GM12878 (cell line): ENCODE data around the gene IER3. TPM values are rescaled to one million over a fixed set of nuclear protein-coding genes. Genes with fewer than 3 reads are reported as not detected.

Experiments used
- ATAC-seq: fragments of 200-7000 bp; cut with Tn5 transposase; 3 replicates; pipeline ENCODE4 v1.9.1; 2020; ENCODE audit warnings: mild to moderate bottlenecking, moderate library complexity
- BruUV-seq: library from RNA; stranded (reverse); fragments of 400-500 nt; replicated peaks from 2 replicates; lab custom pipeline; 2021; lab: Mats Ljungman, UMichigan
- CTCF ChIA-PET: fragments of 300-600 bp; sonication (Branson Sonifier 250); formaldehyde crosslinking; extraction: SDS; loops from one replicate; lab custom pipeline; 2021; ENCODE audit warnings: inconsistent platforms; lab: Yijun Ruan, JAX
- POLR2A ChIA-PET: fragments of 350-600 bp; formaldehyde crosslinking; extraction: SDS; loops from one replicate; lab custom pipeline; 2021; ENCODE audit warnings: inconsistent platforms; lab: Charles Lee
- RAD21 ChIA-PET: fragments of 300-600 bp; sonication (Branson Sonifier 250); formaldehyde crosslinking; loops from one replicate; lab custom pipeline; 2023; ENCODE audit warnings: antibody characterized with exemption; ENCODE audit not compliant: unreplicated experiment; lab: Charles Lee
- SMC1A ChIA-PET: fragments of 300-600 bp; sonication (Branson Sonifier 250); formaldehyde crosslinking; loops from one replicate; lab custom pipeline; 2023; ENCODE audit not compliant: unreplicated experiment, uncharacterized antibody; lab: Charles Lee
- DNase-seq: peaks from one replicate; pipeline ENCODE4 v3.0.0-alpha.2; 2011; ENCODE audit warnings: low read depth, low spot score
- FAIRE-seq: peaks from 3 replicates; lab custom pipeline; 2011; peaks lifted over from hg19 to GRCh38; lab: Jason Lieb, UNC
- H2AFZ ChIP-seq: 2 replicates; pipeline ENCODE4 v1.6.0; 2011; ENCODE audit warnings: low read depth, low read length, control low read depth; ENCODE audit not compliant: control insufficient read depth
- H3K27ac ChIP-seq: 2 replicates; pipeline ENCODE4 v1.5.1; 2011; ENCODE audit warnings: control low read depth; ENCODE audit not compliant: control insufficient read depth, insufficient read depth
- H3K27me3 ChIP-seq, 2 experiments: replicated peaks in 1 of 2; 2 replicates each; pipeline versions ENCODE4 v1.6.0 to v1.6.1; 2011; ENCODE audit warnings: low read length in 1 of 2; ENCODE audit not compliant: control insufficient read depth in 2 of 2, insufficient read depth in 2 of 2
- H3K36me3 ChIP-seq, 2 experiments: 2 replicates each; pipeline ENCODE4 v1.5.1; 2011; ENCODE audit warnings: low read length in 1 of 2; ENCODE audit not compliant: control insufficient read depth in 2 of 2, insufficient read depth in 2 of 2
- H3K4me1 ChIP-seq: 2 replicates; pipeline ENCODE4 v1.6.1; 2011; ENCODE audit warnings: mild to moderate bottlenecking, low read length, moderate library complexity, mixed read lengths; ENCODE audit not compliant: control insufficient read depth, insufficient read depth
- H3K4me2 ChIP-seq: 2 replicates; pipeline ENCODE4 v1.6.0; 2011; ENCODE audit warnings: control low read depth; ENCODE audit not compliant: control insufficient read depth, insufficient read depth
- H3K4me3 ChIP-seq: fragments of 200-600 bp; sonication (generic); 2 replicates; pipeline ENCODE4 v1.5.1; 2016
- H3K79me2 ChIP-seq: 2 replicates; pipeline ENCODE4 v1.6.0; 2011; ENCODE audit warnings: low read length; ENCODE audit not compliant: control insufficient read depth, insufficient read depth
- H3K9ac ChIP-seq: 2 replicates; pipeline ENCODE4 v1.8.0; 2011; ENCODE audit warnings: low read length, control low read depth, mixed read lengths; ENCODE audit not compliant: control insufficient read depth, insufficient read depth
- H3K9me3 ChIP-seq: replicated peaks from 3 replicates; pipeline ENCODE4 v1.5.1; 2011; ENCODE audit warnings: mild to moderate bottlenecking, low read length; ENCODE audit not compliant: control insufficient read depth, insufficient read depth
- H4K20me1 ChIP-seq: 2 replicates; pipeline ENCODE4 v1.6.0; 2011; ENCODE audit not compliant: control insufficient read depth, insufficient read depth
- EP300 ChIP-seq, 2 experiments: fragments of 150-350 bp in 1 of 2; IDR thresholded peaks; 2 replicates each; pipeline ENCODE4 v1.6.1; 2011 to 2012; ENCODE audit warnings: low read depth in 2 of 2, low read length in 2 of 2, borderline replicate concordance in 1 of 2, improper control_type of control experiment in 1 of 2, inconsistent platforms in 1 of 2; ENCODE audit not compliant: control insufficient read depth in 1 of 2
- POU2F2 ChIP-seq: IDR thresholded peaks from 3 replicates; pipeline ENCODE4 v1.6.1; 2011; ENCODE audit warnings: low read depth, mild to moderate bottlenecking, low read length, borderline replicate concordance
- ZNF207 ChIP-seq: fragments of 450-650 bp; IDR thresholded peaks from 2 replicates; pipeline ENCODE4 v1.6.1; 2014; ENCODE audit warnings: antibody characterized with exemption, mild to moderate bottlenecking, borderline replicate concordance
- WGBS: methylation state at CpG from one replicate; pipeline ENCODE4 v1.1.6; 2016; ENCODE audit warnings: low lambda C conversion rate; ENCODE audit not compliant: insufficient replicate concordance, insufficient coverage; ENCODE audit errors: missing lambda C conversion rate; 5-methylcytosine and 5-hydroxymethylcytosine counted together
- in situ Hi-C: fragments of 300-500 bp; cut with MboI; formaldehyde crosslinking; loops from 9 replicates; pipeline ENCODE4 v1.14.3; 2018; ENCODE audit warnings: mixed read lengths
- intact Hi-C: fragments of 100-400 bp; cut with micrococcal nuclease; formaldehyde crosslinking; loops from one replicate; pipeline ENCODE4 v1.14.2; 2022; ENCODE audit not compliant: unreplicated experiment
- polyA plus RNA-seq, 11 experiments: library from polyadenylated mRNA; depleted of rRNA in 4 of 11; unstranded in 6 of 11; stranded (reverse) in 5 of 11; fragments of >200 nt; fragmentation: Nextera tagmentation in 4 of 11; fragmentation: Illumina TruSeq in 1 of 11; extraction: Ambion mirVana in 4 of 11; extraction: Trizol in 1 of 11; gene quantifications; 1 replicate in 1 of 11; 2 replicates in 10 of 11; pipeline versions ENCODE4 v1.2.1 to v1.2.3, GENCODE V29; 2011 to 2016; ENCODE audit warnings: inconsistent platforms in 2 of 11, missing spikeins in 2 of 11, low read depth in 1 of 11
- total RNA-seq, 4 experiments: library from RNA; depleted of rRNA in 3 of 4; stranded (reverse); fragments of >200 nt in 3 of 4; fragmentation: Illumina TruSeq in 1 of 4; extraction: Trizol in 1 of 4; gene quantifications; 2 replicates each; pipeline versions ENCODE4 v1.2.1 to v1.2.3, GENCODE V29; 2013 to 2021
- TF ChIP-seq, protein P1 (sequence below): IDR thresholded peaks from 2 replicates; pipeline ENCODE4 v1.6.1; 2011; ENCODE audit warnings: mild to moderate bottlenecking, low read depth, low read length, moderate library complexity; ENCODE audit not compliant: insufficient replicate concordance
- TF ChIP-seq, protein P2 (sequence below): fragments of 450-650 bp; IDR thresholded peaks from 2 replicates; pipeline ENCODE4 v1.6.1; 2017; ENCODE audit warnings: mild to moderate bottlenecking
- TF ChIP-seq, protein P3 (sequence below): fragments of 450-650 bp; IDR thresholded peaks from 2 replicates; pipeline ENCODE4 v1.6.1; 2017; ENCODE audit warnings: antibody characterized with exemption, mild to moderate bottlenecking, moderate library complexity

IER3 gene
- total and polyA plus RNA-seq, 10 of the 15 experiments (the other 5 are each of a cell fraction or from before 2014, with no cell fraction given), result 1.9 to 100 (median 32.3) TPM

DNA sequence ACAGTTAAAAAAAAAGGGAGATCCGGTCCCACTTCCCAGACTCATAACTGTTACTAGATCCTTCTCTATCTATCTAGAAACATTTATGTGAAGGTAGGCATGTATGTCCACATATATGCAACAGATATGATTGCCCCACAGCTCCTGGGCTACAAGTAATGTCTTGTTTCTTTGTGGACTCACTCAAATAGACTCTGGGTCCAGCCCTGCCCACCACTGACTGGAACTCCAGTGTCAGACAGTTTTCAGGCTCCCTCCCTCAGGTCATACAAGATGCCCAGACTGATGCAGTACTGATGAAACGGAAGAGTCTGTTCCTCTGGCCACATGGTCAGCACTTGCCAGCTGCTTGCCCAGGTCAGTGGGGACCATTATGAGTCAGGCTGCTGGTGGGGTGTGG, 30.8 kb upstream of the IER3 start:
- H3K4me1 ChIP-seq, result no peaks in the 10 kb centered on the region
- SMC1A ChIA-PET, result interaction anchor here (0.6 to 3.1 kb wide), 6 partner anchors 8 to 42 kb away, joined by 3 to 22 read pairs (median 3); no protein-coding TSS in a partner anchor
- no peak overlapping the region for H3K4me2 ChIP-seq
- DNase-seq (no peak), ATAC-seq (no peak), FAIRE-seq (no peak)
- POLR2A ChIA-PET, result interaction anchor here (0.5 to 0.7 kb wide), 2 partner anchors 67 to 125 kb away, joined by 4 to 5 read pairs; no protein-coding TSS in a partner anchor
- H3K9me3 ChIP-seq, result no peaks in the 10 kb centered on the region
- RAD21 ChIA-PET, result interaction anchor here (0.6 to 0.9 kb wide), 3 partner anchors 16 to 174 kb away, joined by 3 to 4 read pairs (median 3); no protein-coding TSS in a partner anchor
- H3K27me3 ChIP-seq, result no peaks in the 10 kb centered on the region
- 13% methylated on average over 2 of the region's 2 CpGs for WGBS
- no peak overlapping the region for H2AFZ ChIP-seq
- H3K36me3 ChIP-seq, result no peaks in the 10 kb centered on the region
- TF ChIP-seq, protein P1, sequence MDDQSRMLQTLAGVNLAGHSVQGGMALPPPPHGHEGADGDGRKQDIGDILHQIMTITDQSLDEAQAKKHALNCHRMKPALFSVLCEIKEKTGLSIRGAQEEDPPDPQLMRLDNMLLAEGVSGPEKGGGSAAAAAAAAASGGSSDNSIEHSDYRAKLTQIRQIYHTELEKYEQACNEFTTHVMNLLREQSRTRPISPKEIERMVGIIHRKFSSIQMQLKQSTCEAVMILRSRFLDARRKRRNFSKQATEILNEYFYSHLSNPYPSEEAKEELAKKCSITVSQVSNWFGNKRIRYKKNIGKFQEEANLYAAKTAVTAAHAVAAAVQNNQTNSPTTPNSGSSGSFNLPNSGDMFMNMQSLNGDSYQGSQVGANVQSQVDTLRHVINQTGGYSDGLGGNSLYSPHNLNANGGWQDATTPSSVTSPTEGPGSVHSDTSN, result no peak
- TF ChIP-seq, protein P2, sequence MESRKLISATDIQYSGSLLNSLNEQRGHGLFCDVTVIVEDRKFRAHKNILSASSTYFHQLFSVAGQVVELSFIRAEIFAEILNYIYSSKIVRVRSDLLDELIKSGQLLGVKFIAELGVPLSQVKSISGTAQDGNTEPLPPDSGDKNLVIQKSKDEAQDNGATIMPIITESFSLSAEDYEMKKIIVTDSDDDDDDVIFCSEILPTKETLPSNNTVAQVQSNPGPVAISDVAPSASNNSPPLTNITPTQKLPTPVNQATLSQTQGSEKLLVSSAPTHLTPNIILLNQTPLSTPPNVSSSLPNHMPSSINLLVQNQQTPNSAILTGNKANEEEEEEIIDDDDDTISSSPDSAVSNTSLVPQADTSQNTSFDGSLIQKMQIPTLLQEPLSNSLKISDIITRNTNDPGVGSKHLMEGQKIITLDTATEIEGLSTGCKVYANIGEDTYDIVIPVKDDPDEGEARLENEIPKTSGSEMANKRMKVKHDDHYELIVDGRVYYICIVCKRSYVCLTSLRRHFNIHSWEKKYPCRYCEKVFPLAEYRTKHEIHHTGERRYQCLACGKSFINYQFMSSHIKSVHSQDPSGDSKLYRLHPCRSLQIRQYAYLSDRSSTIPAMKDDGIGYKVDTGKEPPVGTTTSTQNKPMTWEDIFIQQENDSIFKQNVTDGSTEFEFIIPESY, result no peak
- no peak for TF ChIP-seq EP300 (IDR thresholded peaks at IDR 0.05; ENCODE audit: borderline replicate concordance in 1 of 2, control insufficient read depth in 1 of 2, low read depth in 2 of 2, low read length in 2 of 2)
- TF ChIP-seq POU2F2, result no peak
- TF ChIP-seq ZNF207, result no peak
- TF ChIP-seq, protein P3, sequence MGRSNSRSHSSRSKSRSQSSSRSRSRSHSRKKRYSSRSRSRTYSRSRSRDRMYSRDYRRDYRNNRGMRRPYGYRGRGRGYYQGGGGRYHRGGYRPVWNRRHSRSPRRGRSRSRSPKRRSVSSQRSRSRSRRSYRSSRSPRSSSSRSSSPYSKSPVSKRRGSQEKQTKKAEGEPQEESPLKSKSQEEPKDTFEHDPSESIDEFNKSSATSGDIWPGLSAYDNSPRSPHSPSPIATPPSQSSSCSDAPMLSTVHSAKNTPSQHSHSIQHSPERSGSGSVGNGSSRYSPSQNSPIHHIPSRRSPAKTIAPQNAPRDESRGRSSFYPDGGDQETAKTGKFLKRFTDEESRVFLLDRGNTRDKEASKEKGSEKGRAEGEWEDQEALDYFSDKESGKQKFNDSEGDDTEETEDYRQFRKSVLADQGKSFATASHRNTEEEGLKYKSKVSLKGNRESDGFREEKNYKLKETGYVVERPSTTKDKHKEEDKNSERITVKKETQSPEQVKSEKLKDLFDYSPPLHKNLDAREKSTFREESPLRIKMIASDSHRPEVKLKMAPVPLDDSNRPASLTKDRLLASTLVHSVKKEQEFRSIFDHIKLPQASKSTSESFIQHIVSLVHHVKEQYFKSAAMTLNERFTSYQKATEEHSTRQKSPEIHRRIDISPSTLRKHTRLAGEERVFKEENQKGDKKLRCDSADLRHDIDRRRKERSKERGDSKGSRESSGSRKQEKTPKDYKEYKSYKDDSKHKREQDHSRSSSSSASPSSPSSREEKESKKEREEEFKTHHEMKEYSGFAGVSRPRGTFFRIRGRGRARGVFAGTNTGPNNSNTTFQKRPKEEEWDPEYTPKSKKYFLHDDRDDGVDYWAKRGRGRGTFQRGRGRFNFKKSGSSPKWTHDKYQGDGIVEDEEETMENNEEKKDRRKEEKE, result no peak
- intact Hi-C loops (no loop called here), in situ Hi-C loops (no loop called here)
- no peak overlapping the region for H3K27ac ChIP-seq
- no TSS peak for BruUV-seq
- H4K20me1 ChIP-seq, result no peaks in the 10 kb centered on the region
- CTCF ChIA-PET, result interaction anchor here (1.5 kb wide), 1 partner anchor 47 kb away, joined by 4 read pairs; no protein-coding TSS in a partner anchor
- H3K79me2 ChIP-seq, result no peaks in the 10 kb centered on the region
- no peak overlapping the region for H3K4me3 ChIP-seq
- H3K9ac ChIP-seq, result no peak overlapping the region
